Endothelial cell (in vitro differentiated cells): ENCODE results near the gene TRRAP. TPM values are rescaled to one million over a fixed set of nuclear protein-coding genes. Genes with fewer than 3 reads are reported as not detected.

Experiments used
- DNase-seq: peaks from one replicate; pipeline ENCODE4 v3.0.0; 2021; ENCODE audit warnings: low spot score
- H3K27ac Mint-ChIP-seq: one replicate; pipeline ENCODE4 v1.8.0; 2021; ENCODE audit warnings: mixed read lengths, inconsistent platforms; ENCODE audit not compliant: unreplicated experiment
- H3K27me3 Mint-ChIP-seq: one replicate; pipeline ENCODE4 v1.8.0; 2021; ENCODE audit warnings: mild to moderate bottlenecking, moderate library complexity, mixed read lengths, inconsistent platforms; ENCODE audit not compliant: unreplicated experiment
- H3K36me3 Mint-ChIP-seq: one replicate; pipeline ENCODE4 v1.8.0; 2021; ENCODE audit warnings: mild to moderate bottlenecking, low read depth, mixed read lengths, inconsistent platforms; ENCODE audit not compliant: unreplicated experiment
- H3K4me1 Mint-ChIP-seq: one replicate; pipeline ENCODE4 v1.8.0; 2021; ENCODE audit warnings: mild to moderate bottlenecking, mixed read lengths, inconsistent platforms; ENCODE audit not compliant: unreplicated experiment
- H3K4me3 Mint-ChIP-seq: one replicate; pipeline ENCODE4 v1.8.0; 2021; ENCODE audit warnings: mild to moderate bottlenecking, mixed read lengths, inconsistent platforms; ENCODE audit not compliant: unreplicated experiment
- H3K9me3 Mint-ChIP-seq: one replicate; pipeline ENCODE4 v1.8.0; 2021; ENCODE audit warnings: mixed read lengths, inconsistent platforms; ENCODE audit not compliant: unreplicated experiment
- total RNA-seq: library from RNA; stranded (reverse); fragmentation: NEBNext Ultra II Directional; extraction: Animal tissue kit (Norgen Biotek cat#: 25700); gene quantifications from one replicate; pipeline ENCODE4 v1.2.1, GENCODE V29; 2021; ENCODE audit not compliant: unreplicated experiment
- TF ChIP-seq, protein P1 (sequence below): fragments of 200-600 bp; sonication (generic); IDR thresholded peaks from one replicate; pipeline ENCODE4 v1.5.0; 2021; ENCODE audit warnings: antibody characterized with exemption; ENCODE audit not compliant: unreplicated experiment

The TRRAP gene
- total RNA-seq, 1 donor from 2014 or later: 53.5 TPM

DNA sequence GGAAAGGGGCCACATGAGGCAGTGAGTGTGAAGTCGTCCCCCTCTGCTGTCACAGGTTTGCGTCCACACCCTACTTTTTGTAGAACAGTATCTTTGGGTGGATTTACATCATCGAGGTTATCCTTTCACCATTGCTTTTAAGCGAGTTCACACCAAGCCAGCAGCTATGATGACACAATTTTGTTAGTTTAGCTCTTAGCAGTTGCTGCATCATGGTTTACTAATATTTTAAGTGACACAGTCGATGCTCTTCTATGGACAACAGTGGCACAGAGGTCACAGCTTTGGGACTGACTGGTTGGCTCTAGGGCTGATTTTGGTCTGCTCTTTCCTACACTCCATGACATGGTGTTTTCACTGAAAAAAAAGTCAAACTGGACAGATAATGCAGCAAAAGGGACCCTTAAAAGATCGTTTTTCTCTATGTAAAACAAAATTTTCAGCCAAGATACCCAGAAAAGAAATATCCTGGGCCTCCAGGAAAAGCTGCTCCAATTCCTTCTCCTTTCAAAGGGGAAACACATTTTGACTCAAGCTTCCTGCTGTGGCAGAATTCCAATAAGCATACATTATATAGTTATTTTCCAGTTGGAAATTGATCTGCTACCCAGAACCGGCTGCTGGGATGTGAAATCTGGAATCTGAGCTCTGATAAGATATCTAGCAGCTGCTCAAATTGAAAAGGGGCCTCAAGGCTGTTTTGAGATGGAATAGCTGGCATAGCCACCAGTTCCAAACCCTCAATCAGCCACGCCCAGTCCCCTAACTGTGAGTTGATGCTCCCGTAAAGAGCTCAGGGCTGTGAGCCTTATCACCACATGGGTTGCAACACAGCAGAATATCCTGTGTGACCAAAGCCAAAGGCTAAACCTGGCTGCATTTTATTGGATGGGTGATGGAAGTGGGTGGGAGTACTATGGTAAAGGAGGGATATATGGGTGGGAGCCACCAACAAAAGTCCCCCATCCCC, 151.4 kb downstream of the TRRAP start:
- Mint-ChIP-seq H3K9me3 (no peaks in the 10 kb centered on the region), H3K4me3 (peak overlapping the region; percentile 48), H3K27ac (peak overlapping the region; percentile 93), H3K27me3 (peaks cover 21% of the 10 kb centered on the region), H3K36me3 (peaks cover 51% of the 10 kb centered on the region), H3K4me1 (peaks cover 35% of the 10 kb centered on the region)
- DNase-seq: no peak
- TF ChIP-seq, protein P1, sequence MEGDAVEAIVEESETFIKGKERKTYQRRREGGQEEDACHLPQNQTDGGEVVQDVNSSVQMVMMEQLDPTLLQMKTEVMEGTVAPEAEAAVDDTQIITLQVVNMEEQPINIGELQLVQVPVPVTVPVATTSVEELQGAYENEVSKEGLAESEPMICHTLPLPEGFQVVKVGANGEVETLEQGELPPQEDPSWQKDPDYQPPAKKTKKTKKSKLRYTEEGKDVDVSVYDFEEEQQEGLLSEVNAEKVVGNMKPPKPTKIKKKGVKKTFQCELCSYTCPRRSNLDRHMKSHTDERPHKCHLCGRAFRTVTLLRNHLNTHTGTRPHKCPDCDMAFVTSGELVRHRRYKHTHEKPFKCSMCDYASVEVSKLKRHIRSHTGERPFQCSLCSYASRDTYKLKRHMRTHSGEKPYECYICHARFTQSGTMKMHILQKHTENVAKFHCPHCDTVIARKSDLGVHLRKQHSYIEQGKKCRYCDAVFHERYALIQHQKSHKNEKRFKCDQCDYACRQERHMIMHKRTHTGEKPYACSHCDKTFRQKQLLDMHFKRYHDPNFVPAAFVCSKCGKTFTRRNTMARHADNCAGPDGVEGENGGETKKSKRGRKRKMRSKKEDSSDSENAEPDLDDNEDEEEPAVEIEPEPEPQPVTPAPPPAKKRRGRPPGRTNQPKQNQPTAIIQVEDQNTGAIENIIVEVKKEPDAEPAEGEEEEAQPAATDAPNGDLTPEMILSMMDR: no peak

DNA sequence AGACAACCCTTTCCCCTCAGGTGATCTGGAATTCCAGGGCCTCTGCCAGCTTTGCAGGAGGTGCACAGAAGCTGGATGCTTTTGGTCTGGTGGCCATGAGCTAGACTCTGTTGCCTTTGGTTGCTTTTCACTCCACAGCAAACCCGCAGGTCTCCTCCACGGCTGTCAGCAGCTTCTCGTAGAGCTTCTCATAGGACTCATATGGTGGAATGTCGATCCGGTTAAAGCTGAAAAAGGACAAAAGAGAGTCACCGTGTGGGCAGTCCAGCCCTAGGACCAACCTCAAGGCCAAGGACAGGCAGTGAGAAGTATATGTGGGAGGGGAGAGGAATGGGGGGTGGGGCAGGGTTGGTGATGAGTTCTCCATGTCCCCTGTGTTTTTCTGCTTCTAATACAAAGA, 152.1 kb downstream of the TRRAP start:
- Mint-ChIP-seq H3K4me1 (peaks cover 35% of the 10 kb centered on the region), H3K4me3 (no peak overlapping the region), H3K27ac (no peak overlapping the region), H3K36me3 (peaks cover 56% of the 10 kb centered on the region), H3K27me3 (peaks cover 23% of the 10 kb centered on the region), H3K9me3 (no peaks in the 10 kb centered on the region)
- DNase-seq: no peak
- TF ChIP-seq, protein P1: no peak

DNA sequence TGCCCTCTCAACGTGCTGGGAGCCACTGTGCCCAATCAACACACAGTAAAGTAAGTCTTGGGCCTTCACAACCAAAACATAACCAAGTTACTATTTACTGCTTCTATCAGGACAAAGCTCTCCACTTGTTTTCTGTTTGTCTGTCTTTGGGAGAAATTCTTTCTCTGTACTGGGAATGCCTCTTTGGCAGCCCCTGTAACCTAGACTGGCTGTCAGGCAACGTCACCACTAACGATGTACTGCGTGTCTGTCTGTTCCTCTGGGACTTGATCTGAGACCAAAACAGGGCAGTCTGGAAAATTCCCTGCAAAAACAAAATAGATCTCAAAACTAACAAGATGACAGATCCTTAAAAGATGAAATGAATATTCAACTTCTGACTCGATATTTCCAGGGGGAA, 152.6 kb downstream of the TRRAP start:
- Mint-ChIP-seq H3K27me3 (peaks cover 23% of the 10 kb centered on the region), H3K4me3 (peak overlapping the region; percentile 44), H3K27ac (peak overlapping the region; percentile 32), H3K4me1 (peaks cover 35% of the 10 kb centered on the region), H3K36me3 (peaks cover 61% of the 10 kb centered on the region), H3K9me3 (no peaks in the 10 kb centered on the region)
- no peak for DNase-seq
- TF ChIP-seq, protein P1: no peak

DNA sequence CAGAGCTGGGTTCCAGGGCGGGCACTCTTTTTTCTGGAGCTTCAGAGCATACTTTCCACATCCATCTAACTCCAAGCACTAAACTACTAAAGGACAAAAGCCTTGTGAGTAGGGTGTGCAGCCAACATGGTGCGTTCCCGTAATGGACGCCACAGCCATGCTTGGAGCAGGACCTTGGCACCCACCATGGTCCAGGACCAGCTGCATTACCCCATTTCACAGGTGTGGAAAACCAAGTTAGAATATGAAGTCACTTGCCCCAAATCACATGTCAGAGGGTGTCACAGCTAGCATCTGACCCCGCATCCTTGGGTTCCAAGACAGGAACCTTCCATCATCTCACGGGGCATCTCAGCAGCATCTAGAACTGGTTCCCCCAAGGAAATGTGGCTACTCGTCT, 153.2 kb downstream of the TRRAP start:
- H3K27ac Mint-ChIP-seq: peak overlapping the region; percentile 32
- peaks cover 25% of the 10 kb centered on the region for H3K27me3 Mint-ChIP-seq
- TF ChIP-seq, protein P1: no peak
- H3K36me3 Mint-ChIP-seq: peaks cover 63% of the 10 kb centered on the region
- no peak overlapping the region for H3K4me3 Mint-ChIP-seq
- peaks cover 35% of the 10 kb centered on the region for H3K4me1 Mint-ChIP-seq
- no peak for DNase-seq
- H3K9me3 Mint-ChIP-seq: no peaks in the 10 kb centered on the region

DNA sequence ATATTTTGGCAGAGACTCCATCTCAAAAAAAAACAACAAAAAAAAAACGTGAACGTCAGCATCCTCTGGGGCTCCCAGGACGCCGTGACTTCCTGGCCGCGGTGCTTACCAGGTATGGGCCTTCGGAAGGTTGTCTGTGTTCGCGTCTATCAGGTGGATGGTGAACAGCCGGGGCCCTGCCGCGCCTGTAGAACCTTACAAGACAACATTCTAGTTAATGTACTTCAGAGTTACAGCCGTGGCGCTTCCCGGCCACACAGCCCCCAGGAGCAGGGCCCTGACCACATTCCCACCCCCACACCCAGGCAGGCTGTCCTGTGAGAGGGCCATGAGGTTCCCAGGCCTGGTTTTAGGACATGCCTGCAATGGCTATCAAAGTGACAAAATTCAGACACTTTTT, 154.6 kb downstream of the TRRAP start:
- Mint-ChIP-seq H3K27ac (no peak overlapping the region), H3K4me1 (peaks cover 25% of the 10 kb centered on the region), H3K9me3 (no peaks in the 10 kb centered on the region), H3K36me3 (peaks cover 65% of the 10 kb centered on the region), H3K27me3 (peaks cover 27% of the 10 kb centered on the region), H3K4me3 (no peak overlapping the region)
- TF ChIP-seq, protein P1: no peak
- no peak for DNase-seq
